ENCODE results near the gene ACVRL1.

DNA sequence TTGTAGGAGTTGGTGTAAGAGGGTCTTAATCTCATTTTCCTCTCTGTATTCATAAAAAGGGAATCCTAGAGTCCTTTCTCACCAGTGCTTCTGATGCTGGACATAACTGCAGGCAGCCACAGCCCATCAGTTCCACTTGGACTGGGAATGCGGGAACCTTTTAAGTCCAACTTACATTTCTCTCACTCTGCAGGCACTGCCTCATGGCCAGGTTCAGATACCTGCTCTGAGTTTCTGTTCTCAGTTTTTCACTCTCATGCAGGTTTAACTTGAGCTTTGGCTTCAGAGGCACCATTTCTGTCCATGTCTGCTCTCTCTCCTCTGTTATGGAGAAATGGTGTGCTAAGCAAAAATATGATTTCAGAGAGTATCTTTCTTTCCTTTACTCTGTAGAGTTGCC lies 48.4 kb downstream of the ACVRL1 start:
- TF ChIP-seq, protein P1, sequence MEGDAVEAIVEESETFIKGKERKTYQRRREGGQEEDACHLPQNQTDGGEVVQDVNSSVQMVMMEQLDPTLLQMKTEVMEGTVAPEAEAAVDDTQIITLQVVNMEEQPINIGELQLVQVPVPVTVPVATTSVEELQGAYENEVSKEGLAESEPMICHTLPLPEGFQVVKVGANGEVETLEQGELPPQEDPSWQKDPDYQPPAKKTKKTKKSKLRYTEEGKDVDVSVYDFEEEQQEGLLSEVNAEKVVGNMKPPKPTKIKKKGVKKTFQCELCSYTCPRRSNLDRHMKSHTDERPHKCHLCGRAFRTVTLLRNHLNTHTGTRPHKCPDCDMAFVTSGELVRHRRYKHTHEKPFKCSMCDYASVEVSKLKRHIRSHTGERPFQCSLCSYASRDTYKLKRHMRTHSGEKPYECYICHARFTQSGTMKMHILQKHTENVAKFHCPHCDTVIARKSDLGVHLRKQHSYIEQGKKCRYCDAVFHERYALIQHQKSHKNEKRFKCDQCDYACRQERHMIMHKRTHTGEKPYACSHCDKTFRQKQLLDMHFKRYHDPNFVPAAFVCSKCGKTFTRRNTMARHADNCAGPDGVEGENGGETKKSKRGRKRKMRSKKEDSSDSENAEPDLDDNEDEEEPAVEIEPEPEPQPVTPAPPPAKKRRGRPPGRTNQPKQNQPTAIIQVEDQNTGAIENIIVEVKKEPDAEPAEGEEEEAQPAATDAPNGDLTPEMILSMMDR (IDR thresholded peaks at IDR 0.05; ENCODE audit: low read depth, low read length, poor library complexity, severe bottlenecking): no peak
- TF ChIP-seq EZH2phosphoT487 (IDR thresholded peaks at IDR 0.05; ENCODE audit: borderline replicate concordance, low read length): no peak
